ENCODE results near the gene SUV39H2.
A peak's percentile ranks its signal among the peaks of the same experiment; 100 is the strongest.

Gene SUV39H2

GRCh38 chr10:14879928-14880193 lies 1.2 kb downstream of the SUV39H2 start:
- peaks cover 21% of the 10 kb centered on the region for H3K79me1 ChIP-seq (replicated peaks; ENCODE audit: low read length, poor library complexity, severe bottlenecking)
- H2BK120ac ChIP-seq (ENCODE audit: low read depth, low read length), result no peak overlapping the region
- no CpG with 5 or more reads among the region's 5 CpGs for WGBS
- no peak overlapping the region for H2BK12ac ChIP-seq (ENCODE audit: low read length in 2 of 2)
- H3K9ac ChIP-seq (ENCODE audit: low read length), result peak overlapping the region; percentile 99
- H3K4me1 ChIP-seq (ENCODE audit: control insufficient read depth, insufficient read depth, low read depth, low read length), result peaks cover 7% of the 10 kb centered on the region
- no peak overlapping the region for H2AFZ ChIP-seq (ENCODE audit: low read depth, low read length)
- peak overlapping the region in 1 of 2 experiments; percentile 88 for H3K4me3 ChIP-seq (ENCODE audit: insufficient read depth in 1 of 2, low read depth in 1 of 2, low read length in 2 of 2)
- peaks cover 0 to 4% of the 10 kb centered on the region in 2 experiments for H3K36me3 ChIP-seq (ENCODE audit: control insufficient read depth in 1 of 2, insufficient read depth in 2 of 2, low read depth in 1 of 2, low read length in 2 of 2)
- no peak overlapping the region for H3K27ac ChIP-seq (ENCODE audit: low read length, poor library complexity, severe bottlenecking)
- H4K8ac ChIP-seq (ENCODE audit: low read length), result no peak overlapping the region
- no peak overlapping the region for H3K18ac ChIP-seq (ENCODE audit: low read depth in 1 of 2, low read length in 2 of 2)
- no peak overlapping the region for H4K91ac ChIP-seq (ENCODE audit: low read length)
- no peaks in the 10 kb centered on the region for H3K9me3 ChIP-seq (ENCODE audit: control insufficient read depth, low read length)
- no peak overlapping the region for H2BK5ac ChIP-seq (ENCODE audit: low read depth, low read length, poor library complexity, severe bottlenecking)
- H3K4me2 ChIP-seq (ENCODE audit: low read length, poor library complexity, severe bottlenecking), result peak overlapping the region; percentile 78
- no peak overlapping the region for H3K23ac ChIP-seq (ENCODE audit: low read length in 2 of 2)
- no peaks in the 10 kb centered on the region for H3K27me3 ChIP-seq (ENCODE audit: control insufficient read depth in 1 of 2, insufficient read depth in 1 of 2, low read length in 2 of 2)
- H3K4ac ChIP-seq (ENCODE audit: low read depth in 1 of 2, low read length in 2 of 2), result no peak overlapping the region
- H2AK5ac ChIP-seq (ENCODE audit: low read length, severe bottlenecking), result no peak overlapping the region
- DNase-seq, result no peak
- no peak overlapping the region for H2BK15ac ChIP-seq (ENCODE audit: low read depth, poor library complexity, severe bottlenecking)
- H3K14ac ChIP-seq (ENCODE audit: low read length in 2 of 2), result no peak overlapping the region

GRCh38 chr10:14880229-14880628 lies 1.6 kb downstream of the SUV39H2 start:
- no peak overlapping the region for H3K27ac ChIP-seq (ENCODE audit: low read length, poor library complexity, severe bottlenecking)
- H3K4me3 ChIP-seq (ENCODE audit: insufficient read depth in 1 of 2, low read depth in 1 of 2, low read length in 2 of 2), result peak overlapping the region in 1 of 2 experiments; percentile 88
- H4K8ac ChIP-seq (ENCODE audit: low read length), result no peak overlapping the region
- no peaks in the 10 kb centered on the region for H3K9me3 ChIP-seq (ENCODE audit: control insufficient read depth, low read length)
- H2BK120ac ChIP-seq (ENCODE audit: low read depth, low read length), result no peak overlapping the region
- H3K4me2 ChIP-seq (ENCODE audit: low read length, poor library complexity, severe bottlenecking), result peak overlapping the region; percentile 78
- H2AFZ ChIP-seq (ENCODE audit: low read depth, low read length), result no peak overlapping the region
- H3K18ac ChIP-seq (ENCODE audit: low read depth in 1 of 2, low read length in 2 of 2), result no peak overlapping the region
- peak overlapping the region; percentile 99 for H3K9ac ChIP-seq (ENCODE audit: low read length)
- H2BK12ac ChIP-seq (ENCODE audit: low read length in 2 of 2), result no peak overlapping the region
- peak; percentile 24 for DNase-seq
- 56% methylated on average over 7 of the region's 7 CpGs for WGBS
- H2BK5ac ChIP-seq (ENCODE audit: low read depth, low read length, poor library complexity, severe bottlenecking), result no peak overlapping the region
- H3K4me1 ChIP-seq (ENCODE audit: control insufficient read depth, insufficient read depth, low read depth, low read length), result peaks cover 7% of the 10 kb centered on the region
- no peaks in the 10 kb centered on the region for H3K27me3 ChIP-seq (ENCODE audit: control insufficient read depth in 1 of 2, insufficient read depth in 1 of 2, low read length in 2 of 2)
- H2BK15ac ChIP-seq (ENCODE audit: low read depth, poor library complexity, severe bottlenecking), result no peak overlapping the region
- H3K79me1 ChIP-seq (replicated peaks; ENCODE audit: low read length, poor library complexity, severe bottlenecking), result peaks cover 21% of the 10 kb centered on the region
- H3K23ac ChIP-seq (ENCODE audit: low read length in 2 of 2), result no peak overlapping the region
- H3K14ac ChIP-seq (ENCODE audit: low read length in 2 of 2), result no peak overlapping the region
- no peak overlapping the region for H3K4ac ChIP-seq (ENCODE audit: low read depth in 1 of 2, low read length in 2 of 2)
- H4K91ac ChIP-seq (ENCODE audit: low read length), result no peak overlapping the region
- no peak overlapping the region for H2AK5ac ChIP-seq (ENCODE audit: low read length, severe bottlenecking)
- peaks cover 0 to 4% of the 10 kb centered on the region in 2 experiments for H3K36me3 ChIP-seq (ENCODE audit: control insufficient read depth in 1 of 2, insufficient read depth in 2 of 2, low read depth in 1 of 2, low read length in 2 of 2)

- Histone ChIP-seq H2AK5ac (ENCODE audit: low read length, severe bottlenecking) (no peak overlapping the region), H2AFZ (ENCODE audit: low read depth, low read length) (no peak overlapping the region), H3K4me3 (ENCODE audit: insufficient read depth in 1 of 2, low read depth in 1 of 2, low read length in 2 of 2) (no peak overlapping the region), H3K27ac (ENCODE audit: low read length, poor library complexity, severe bottlenecking) (no peak overlapping the region), H3K23ac (ENCODE audit: low read length in 2 of 2) (no peak overlapping the region), H2BK12ac (ENCODE audit: low read length in 2 of 2) (no peak overlapping the region), H3K4me1 (ENCODE audit: control insufficient read depth, insufficient read depth, low read depth, low read length) (no peaks in the 10 kb centered on the region), H3K14ac (ENCODE audit: low read length in 2 of 2) (no peak overlapping the region), H3K27me3 (ENCODE audit: control insufficient read depth in 1 of 2, insufficient read depth in 1 of 2, low read length in 2 of 2) (no peaks in the 10 kb centered on the region), H3K9ac (ENCODE audit: low read length) (no peak overlapping the region), H2BK5ac (ENCODE audit: low read depth, low read length, poor library complexity, severe bottlenecking) (no peak overlapping the region), H4K91ac (ENCODE audit: low read length) (no peak overlapping the region), H3K4me2 (ENCODE audit: low read length, poor library complexity, severe bottlenecking) (no peak overlapping the region), H2BK120ac (ENCODE audit: low read depth, low read length) (no peak overlapping the region), H3K18ac (ENCODE audit: low read depth in 1 of 2, low read length in 2 of 2) (no peak overlapping the region), H4K8ac (ENCODE audit: low read length) (no peak overlapping the region), H3K9me3 (ENCODE audit: control insufficient read depth, low read length) (no peaks in the 10 kb centered on the region), H3K4ac (ENCODE audit: low read depth in 1 of 2, low read length in 2 of 2) (no peak overlapping the region), H3K79me1 (replicated peaks; ENCODE audit: low read length, poor library complexity, severe bottlenecking) (peaks cover 25% of the 10 kb centered on the region), H3K36me3 (ENCODE audit: control insufficient read depth in 1 of 2, insufficient read depth in 2 of 2, low read depth in 1 of 2, low read length in 2 of 2) (peaks cover 0 to 9% of the 10 kb centered on the region in 2 experiments), H2BK15ac (ENCODE audit: low read depth, poor library complexity, severe bottlenecking) (no peak overlapping the region)
- DNase-seq, result no peak
- 93% methylated on average over 3 of the region's 3 CpGs for WGBS
These were observed 5.4 kb downstream of the SUV39H2 start for GRCh38 chr10:14884082-14884481.

GRCh38 chr10:14889318-14889717 lies 10.7 kb downstream of the SUV39H2 start:
- H3K4me2 ChIP-seq (ENCODE audit: low read length, poor library complexity, severe bottlenecking), result no peak overlapping the region
- H3K79me1 ChIP-seq (replicated peaks; ENCODE audit: low read length, poor library complexity, severe bottlenecking), result peaks cover 22% of the 10 kb centered on the region
- no peak overlapping the region for H3K23ac ChIP-seq (ENCODE audit: low read length in 2 of 2)
- H2AFZ ChIP-seq (ENCODE audit: low read depth, low read length), result no peak overlapping the region
- peak; percentile 22 for DNase-seq
- H3K4ac ChIP-seq (ENCODE audit: low read depth in 1 of 2, low read length in 2 of 2), result no peak overlapping the region
- no peak overlapping the region for H4K91ac ChIP-seq (ENCODE audit: low read length)
- H2BK5ac ChIP-seq (ENCODE audit: low read depth, low read length, poor library complexity, severe bottlenecking), result no peak overlapping the region
- H2BK12ac ChIP-seq (ENCODE audit: low read length in 2 of 2), result no peak overlapping the region
- no peak overlapping the region for H3K9ac ChIP-seq (ENCODE audit: low read length)
- H2BK15ac ChIP-seq (ENCODE audit: low read depth, poor library complexity, severe bottlenecking), result no peak overlapping the region
- H3K4me3 ChIP-seq (ENCODE audit: insufficient read depth in 1 of 2, low read depth in 1 of 2, low read length in 2 of 2), result no peak overlapping the region
- H3K4me1 ChIP-seq (ENCODE audit: control insufficient read depth, insufficient read depth, low read depth, low read length), result no peaks in the 10 kb centered on the region
- H3K27me3 ChIP-seq (ENCODE audit: control insufficient read depth in 1 of 2, insufficient read depth in 1 of 2, low read length in 2 of 2), result no peaks in the 10 kb centered on the region
- no peak overlapping the region for H4K8ac ChIP-seq (ENCODE audit: low read length)
- no peak overlapping the region for H3K14ac ChIP-seq (ENCODE audit: low read length in 2 of 2)
- H2AK5ac ChIP-seq (ENCODE audit: low read length, severe bottlenecking), result no peak overlapping the region
- no CpG with 5 or more reads among the region's 2 CpGs for WGBS
- peaks cover 0 to 9% of the 10 kb centered on the region in 2 experiments for H3K36me3 ChIP-seq (ENCODE audit: control insufficient read depth in 1 of 2, insufficient read depth in 2 of 2, low read depth in 1 of 2, low read length in 2 of 2)
- H3K9me3 ChIP-seq (ENCODE audit: control insufficient read depth, low read length), result no peaks in the 10 kb centered on the region
- no peak overlapping the region for H3K27ac ChIP-seq (ENCODE audit: low read length, poor library complexity, severe bottlenecking)
- H3K18ac ChIP-seq (ENCODE audit: low read depth in 1 of 2, low read length in 2 of 2), result no peak overlapping the region
- no peak overlapping the region for H2BK120ac ChIP-seq (ENCODE audit: low read depth, low read length)

Data from mesenchymal stem cell (in vitro differentiated cells and primary cell).